HEK293T (cell line): Measurements from ENCODE around the gene TRPM3.

Experiments
- FOXA1 ChIP-seq: fragments of 450-650 bp; IDR thresholded peaks from 2 replicates; pipeline ENCODE4 v1.6.1; 2016; ENCODE audit warnings: mild to moderate bottlenecking
- TARDBP ChIP-seq: fragments of 450-650 bp; IDR thresholded peaks from 2 replicates; pipeline ENCODE4 v1.6.1; 2016

DNA sequence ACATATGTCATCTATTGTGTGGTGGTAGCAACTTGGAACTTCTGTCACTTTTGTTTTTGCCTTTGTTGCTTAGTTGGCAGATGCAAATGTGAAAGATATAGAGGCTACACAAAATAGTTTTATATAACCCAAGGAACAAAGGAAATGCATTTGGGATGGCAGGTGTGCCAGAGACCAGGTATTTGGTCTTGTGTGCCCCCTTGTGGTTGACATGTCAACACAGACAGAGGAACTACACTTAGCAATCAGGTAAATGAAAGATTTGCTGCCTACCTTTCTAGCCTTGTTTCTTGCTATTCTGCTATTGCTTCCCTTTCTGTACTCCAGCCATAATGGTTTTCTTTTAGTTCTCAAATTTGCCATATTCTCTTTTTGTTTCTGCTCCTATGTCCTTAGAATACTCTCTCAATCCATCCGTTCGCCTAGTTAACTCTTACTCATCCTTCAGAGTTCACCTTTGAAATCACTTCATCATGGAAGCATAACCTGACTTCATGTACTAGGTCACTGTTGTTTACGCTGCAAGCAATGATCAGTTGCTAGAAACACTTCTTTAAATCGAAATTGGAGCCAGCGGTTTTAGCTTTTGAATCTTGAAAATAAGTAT lies 119.5 kb downstream of the TRPM3 start:
- TF ChIP-seq FOXA1 (no peak), TARDBP (no peak)
